Neural progenitor cell (in vitro differentiated cells): Measurements from ENCODE around the gene IFRD2. TPM values are rescaled to one million over a fixed set of nuclear protein-coding genes. Genes with fewer than 3 reads are reported as not detected.

ENCODE experiments used
- DNase-seq: peaks from one replicate; pipeline ENCODE4 v3.0.0-alpha.2; 2016; ENCODE audit warnings: low spot score
- H2AFZ ChIP-seq: fragments of 200-600 bp; sonication (generic); replicated peaks from 2 replicates; pipeline ENCODE4 v1.6.1; 2016; ENCODE audit warnings: antibody characterized with exemption
- H3F3A ChIP-seq: fragments of 200-600 bp; sonication (generic); 2 replicates; pipeline ENCODE4 v1.6.1; 2016; ENCODE audit warnings: antibody characterized with exemption, low read depth
- H3K27ac ChIP-seq: fragments of 200-600 bp; sonication (generic); 2 replicates; pipeline ENCODE4 v1.5.1; 2016; ENCODE audit warnings: mild to moderate bottlenecking
- H3K27me3 ChIP-seq: fragments of 200-600 bp; sonication (generic); 2 replicates; pipeline ENCODE4 v1.6.1; 2016; ENCODE audit warnings: mild to moderate bottlenecking, moderate library complexity
- H3K36me3 ChIP-seq: fragments of 200-600 bp; sonication (generic); 2 replicates; pipeline ENCODE4 v1.5.1; 2016
- H3K4me1 ChIP-seq: fragments of 200-600 bp; sonication (generic); 2 replicates; pipeline ENCODE4 v1.6.1; 2016; ENCODE audit warnings: mixed run types
- H3K4me2 ChIP-seq: fragments of 200-600 bp; sonication (generic); 2 replicates; pipeline ENCODE4 v1.6.1; 2016
- H3K4me3 ChIP-seq: fragments of 200-600 bp; sonication (generic); 2 replicates; pipeline ENCODE4 v1.5.1; 2016
- H3K79me2 ChIP-seq: fragments of 200-600 bp; sonication (generic); 2 replicates; pipeline ENCODE4 v1.6.1; 2016; ENCODE audit warnings: low read depth
- H3K9ac ChIP-seq: fragments of 200-600 bp; sonication (generic); 2 replicates; pipeline ENCODE4 v1.6.1; 2016
- H3K9me3 ChIP-seq: fragments of 200-600 bp; sonication (generic); 2 replicates; pipeline ENCODE4 v1.5.1; 2016; ENCODE audit warnings: low read depth
- H4K20me1 ChIP-seq: fragments of 200-600 bp; sonication (generic); 2 replicates; pipeline ENCODE4 v1.6.1; 2016; ENCODE audit warnings: low read depth
- H3K27ac Mint-ChIP-seq: 3 replicates; pipeline ENCODE4 v1.8.0; 2021; ENCODE audit warnings: mixed read lengths
- H3K27me3 Mint-ChIP-seq: 2 replicates; pipeline ENCODE4 v1.8.0; 2022; ENCODE audit warnings: low read depth, mild to moderate bottlenecking, inconsistent platforms, moderate library complexity, mixed read lengths; ENCODE audit not compliant: insufficient read depth
- H3K36me3 Mint-ChIP-seq: 3 replicates; pipeline ENCODE4 v1.8.0; 2021; ENCODE audit warnings: mixed read lengths
- H3K4me1 Mint-ChIP-seq: 3 replicates; pipeline ENCODE4 v1.8.0; 2021; ENCODE audit warnings: mixed read lengths
- H3K4me3 Mint-ChIP-seq: 3 replicates; pipeline ENCODE4 v1.8.0; 2021; ENCODE audit warnings: mild to moderate bottlenecking, moderate library complexity, mixed read lengths
- H3K9me3 Mint-ChIP-seq: 3 replicates; pipeline ENCODE4 v1.8.0; 2020; ENCODE audit warnings: mixed read lengths
- CTCF ChIP-seq: fragments of 200-600 bp; sonication (generic); IDR thresholded peaks from 2 replicates; pipeline ENCODE4 v1.5.1; 2017; ENCODE audit warnings: antibody characterized with exemption, mild to moderate bottlenecking
- EZH2 ChIP-seq: fragments of 200-600 bp; sonication (generic); IDR thresholded peaks from 2 replicates; pipeline ENCODE4 v1.6.1; 2017; ENCODE audit warnings: antibody characterized with exemption, mild to moderate bottlenecking, moderate library complexity
- EZH2phosphoT487 ChIP-seq: fragments of 200-600 bp; sonication (generic); IDR thresholded peaks from 2 replicates; pipeline ENCODE4 v1.6.1; 2017; ENCODE audit warnings: antibody characterized with exemption
- total RNA-seq: library from RNA; depleted of rRNA; stranded (reverse); fragments of >200 nt; gene quantifications from 2 replicates; pipeline ENCODE4 v1.2.3, GENCODE V29; 2015; ENCODE audit warnings: low replicate concordance

Gene IFRD2
- total RNA-seq, 1 donor from 2014 or later: 26.4 TPM

DNA sequence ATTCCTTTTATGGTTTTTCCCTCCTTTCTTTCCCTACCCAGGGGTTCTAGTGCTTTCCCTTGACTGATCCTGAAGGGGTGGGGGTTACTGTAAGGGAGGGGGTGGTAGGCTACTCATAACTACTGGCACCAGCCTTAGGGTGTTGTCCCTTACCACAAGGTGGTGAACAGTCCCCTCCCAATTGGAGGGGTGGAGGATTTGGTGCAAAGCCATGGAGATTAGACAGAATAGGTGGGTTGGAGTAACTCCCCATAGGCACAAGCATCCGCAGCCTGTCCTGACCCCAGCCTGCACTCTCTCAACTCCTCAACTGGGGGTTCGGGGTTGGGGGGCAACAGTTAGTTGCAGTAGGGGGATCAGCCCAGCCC is 32.9 kb upstream of the IFRD2 start:
- Mint-ChIP-seq H3K36me3 (no peaks in the 10 kb centered on the region), H3K27me3 (peaks cover 4% of the 10 kb centered on the region), H3K4me1 (peaks cover 42% of the 10 kb centered on the region), H3K27ac (no peak overlapping the region), H3K4me3 (peak overlapping the region; percentile 70), H3K9me3 (no peaks in the 10 kb centered on the region)
- no peak for TF ChIP-seq EZH2
- no peak for TF ChIP-seq CTCF
- TF ChIP-seq EZH2phosphoT487: no peak
- Histone ChIP-seq H3K27me3 (no peaks in the 10 kb centered on the region), H3K4me2 (no peak overlapping the region), H3F3A (peaks cover 47% of the 10 kb centered on the region), H3K9ac (no peak overlapping the region), H3K9me3 (no peaks in the 10 kb centered on the region), H2AFZ (no peak overlapping the region), H3K4me1 (peaks cover 24% of the 10 kb centered on the region), H3K27ac (no peak overlapping the region), H3K79me2 (peaks cover 24% of the 10 kb centered on the region), H3K36me3 (no peaks in the 10 kb centered on the region), H4K20me1 (peaks cover 20% of the 10 kb centered on the region), H3K4me3 (no peak overlapping the region)
- DNase-seq: no peak

- no peak overlapping the region for H3K27ac Mint-ChIP-seq
- H3K36me3 Mint-ChIP-seq: peaks cover 4% of the 10 kb centered on the region
- no peak overlapping the region for H3K4me2 ChIP-seq
- H3K79me2 ChIP-seq: peaks cover 30% of the 10 kb centered on the region
- no peaks in the 10 kb centered on the region for H3K9me3 ChIP-seq
- peaks cover 48% of the 10 kb centered on the region for H3K4me1 Mint-ChIP-seq
- no peak overlapping the region for H2AFZ ChIP-seq
- H3K4me1 ChIP-seq: peaks cover 29% of the 10 kb centered on the region
- no peaks in the 10 kb centered on the region for H3K36me3 ChIP-seq
- H3K27me3 Mint-ChIP-seq: peaks cover 4% of the 10 kb centered on the region
- no peak overlapping the region for H3K27ac ChIP-seq
- H3K4me3 ChIP-seq: no peak overlapping the region
- no peaks in the 10 kb centered on the region for H3K27me3 ChIP-seq
- H3K4me3 Mint-ChIP-seq: peak overlapping the region; percentile 70
- no peaks in the 10 kb centered on the region for H3K9me3 Mint-ChIP-seq
- peaks cover 48% of the 10 kb centered on the region for H3F3A ChIP-seq
- peaks cover 25% of the 10 kb centered on the region for H4K20me1 ChIP-seq
- TF ChIP-seq EZH2: no peak
- peak; percentile 84 for TF ChIP-seq CTCF
- TF ChIP-seq EZH2phosphoT487: no peak
- peak; percentile 92 for DNase-seq
- H3K9ac ChIP-seq: no peak overlapping the region
Observed at GRCh38 chr3:50324351-50325112, 32.3 kb upstream of the IFRD2 start.

DNA sequence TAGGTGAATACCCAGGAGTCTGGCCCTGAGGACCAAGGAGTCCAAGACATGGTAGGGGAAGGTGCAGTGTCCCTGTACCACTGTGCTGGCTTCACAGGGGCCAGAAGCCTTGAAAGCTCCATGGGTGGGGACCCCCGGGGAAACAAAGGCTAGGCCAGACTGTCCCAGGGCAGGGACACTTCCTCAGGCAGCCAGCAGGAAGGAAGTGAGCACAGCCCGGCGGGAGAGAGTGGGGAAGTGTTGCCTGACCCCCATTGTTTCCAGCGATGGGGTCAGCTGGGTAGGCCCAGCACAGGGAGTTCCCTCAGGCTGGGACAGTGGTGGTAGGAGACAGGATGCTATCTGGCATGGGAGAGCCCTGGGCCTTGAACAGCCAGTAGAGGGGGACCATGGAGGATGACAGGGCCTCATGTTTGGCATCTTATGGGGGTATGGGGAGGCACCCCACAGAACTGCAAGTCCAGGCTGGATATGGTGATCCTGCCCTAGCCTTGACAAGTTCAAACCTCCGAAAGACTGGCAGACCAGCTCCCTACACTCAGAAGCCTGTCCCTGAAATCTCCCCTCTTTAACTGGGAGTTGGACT is 31.5 kb upstream of the IFRD2 start:
- Histone ChIP-seq H2AFZ (no peak overlapping the region), H3K4me1 (peaks cover 37% of the 10 kb centered on the region), H3K27ac (no peak overlapping the region), H4K20me1 (peaks cover 34% of the 10 kb centered on the region), H3K9me3 (no peaks in the 10 kb centered on the region), H3K9ac (no peak overlapping the region), H3K27me3 (no peaks in the 10 kb centered on the region), H3K36me3 (no peaks in the 10 kb centered on the region), H3K4me3 (no peak overlapping the region), H3F3A (peaks cover 40% of the 10 kb centered on the region), H3K4me2 (no peak overlapping the region), H3K79me2 (peaks cover 38% of the 10 kb centered on the region)
- Mint-ChIP-seq H3K4me1 (peaks cover 55% of the 10 kb centered on the region), H3K27me3 (peaks cover 4% of the 10 kb centered on the region), H3K9me3 (no peaks in the 10 kb centered on the region), H3K4me3 (no peak overlapping the region), H3K36me3 (peaks cover 12% of the 10 kb centered on the region), H3K27ac (no peak overlapping the region)
- DNase-seq: no peak
- no peak for TF ChIP-seq EZH2phosphoT487
- TF ChIP-seq EZH2: no peak
- no peak for TF ChIP-seq CTCF
